Hematopoietic multipotent progenitor cell treated with erythropoietin and hydrocortisone succinate and interleukin-3 and kit ligand, for 8 days (in vitro differentiated cells): ENCODE measurements around the gene TRIO.

Experiments used
- DNase-seq: peaks from one replicate; pipeline ENCODE4 v3.0.0-alpha.2; 2015

The TRIO gene

GRCh38 chr5:14305045-14305444 is 161.9 kb downstream of the TRIO start:
- peak; percentile 25 for DNase-seq

- DNase-seq = no peak
Observed at GRCh38 chr5:14306329-14306815, 163.2 kb downstream of the TRIO start.

- DNase-seq = no peak
Observed at GRCh38 chr5:14308384-14309154, 165.4 kb downstream of the TRIO start.

GRCh38 chr5:14309199-14309598 is 166.1 kb downstream of the TRIO start:
- DNase-seq = no peak

- no peak for DNase-seq
Observed at GRCh38 chr5:14309878-14310531, 166.9 kb downstream of the TRIO start.

GRCh38 chr5:14310901-14311300 is 167.8 kb downstream of the TRIO start:
- DNase-seq = no peak

GRCh38 chr5:14313986-14314690 is 171.0 kb downstream of the TRIO start:
- no peak for DNase-seq

- no peak for DNase-seq
Observed at GRCh38 chr5:14316471-14316870, 173.3 kb downstream of the TRIO start.

- DNase-seq = no peak
Observed at GRCh38 chr5:14319102-14319501, 176.0 kb downstream of the TRIO start.

GRCh38 chr5:14321936-14322335 is 178.8 kb downstream of the TRIO start:
- DNase-seq = no peak

- no peak for DNase-seq
Observed at GRCh38 chr5:14322437-14323187, 179.5 kb downstream of the TRIO start.

- DNase-seq = no peak
Observed at GRCh38 chr5:14323466-14323865, 180.3 kb downstream of the TRIO start.

GRCh38 chr5:14325369-14325768 is 182.2 kb downstream of the TRIO start:
- DNase-seq = peak; percentile 32

- peak; percentile 89 for DNase-seq
Observed at GRCh38 chr5:14326035-14326903, 183.1 kb downstream of the TRIO start.

GRCh38 chr5:14327624-14328023 is 184.5 kb downstream of the TRIO start:
- DNase-seq = no peak

- no peak for DNase-seq
Observed at GRCh38 chr5:14328144-14328543, 185.0 kb downstream of the TRIO start.

GRCh38 chr5:14330291-14330690 is 187.1 kb downstream of the TRIO start:
- no peak for DNase-seq

GRCh38 chr5:14330729-14331385 is 187.7 kb downstream of the TRIO start:
- DNase-seq = no peak

GRCh38 chr5:14331386-14331781 is 188.2 kb downstream of the TRIO start:
- DNase-seq = no peak

GRCh38 chr5:14332038-14332631 is 189.0 kb downstream of the TRIO start:
- DNase-seq = no peak

GRCh38 chr5:14332746-14333145 is 189.6 kb downstream of the TRIO start:
- DNase-seq = no peak
